Immature natural killer cell (primary cell): ENCODE results near the gene MAML2. TPM values are rescaled to one million over a fixed set of nuclear protein-coding genes. Genes with fewer than 3 reads are reported as not detected.

Source experiments
- DNase-seq, 3 donors: peaks; one replicate each; pipeline ENCODE4 v3.0.0; 2022; ENCODE audit warnings: mixed read lengths in 1 of 3
- H3K27ac Mint-ChIP-seq, 6 donors: one replicate each; pipeline ENCODE4 v1.8.0; 2020; ENCODE audit warnings: mixed read lengths in 6 of 6, mild to moderate bottlenecking in 5 of 6, inconsistent platforms in 4 of 6, moderate library complexity in 3 of 6
- H3K27me3 Mint-ChIP-seq, 3 donors: one replicate each; pipeline ENCODE4 v1.8.0; 2020 to 2021; ENCODE audit warnings: low read depth in 3 of 3, mild to moderate bottlenecking in 3 of 3, mixed read lengths in 3 of 3, moderate library complexity in 3 of 3, inconsistent platforms in 1 of 3
- H3K36me3 Mint-ChIP-seq, 3 donors: one replicate each; pipeline ENCODE4 v1.8.0; 2020; ENCODE audit warnings: mixed read lengths in 3 of 3, inconsistent platforms in 2 of 3, mild to moderate bottlenecking in 2 of 3
- H3K4me1 Mint-ChIP-seq, 2 donors: one replicate each; pipeline ENCODE4 v1.8.0; 2020; ENCODE audit warnings: inconsistent platforms in 2 of 2, mild to moderate bottlenecking in 2 of 2, mixed read lengths in 2 of 2, moderate library complexity in 1 of 2
- H3K4me3 Mint-ChIP-seq, 5 donors: one replicate each; pipeline ENCODE4 v1.8.0; 2020; ENCODE audit warnings: mild to moderate bottlenecking in 5 of 5, mixed read lengths in 5 of 5, inconsistent platforms in 3 of 5, moderate library complexity in 3 of 5
- H3K9me3 Mint-ChIP-seq, 6 donors: one replicate each; pipeline ENCODE4 v1.8.0; 2020; ENCODE audit warnings: mild to moderate bottlenecking in 6 of 6, mixed read lengths in 6 of 6, inconsistent platforms in 4 of 6, moderate library complexity in 3 of 6
- polyA plus RNA-seq, 3 donors: library from polyadenylated mRNA; unstranded; fragments of 300-500 nt; fragmentation: Illumina TruSeq; gene quantifications; one replicate each; pipeline ENCODE4 v1.2.3, GENCODE V29; 2021

MAML2 gene
- polyA plus RNA-seq, 3 donors from 2014 or later = 0.26 to 4.5 (median 1.1) TPM

DNA sequence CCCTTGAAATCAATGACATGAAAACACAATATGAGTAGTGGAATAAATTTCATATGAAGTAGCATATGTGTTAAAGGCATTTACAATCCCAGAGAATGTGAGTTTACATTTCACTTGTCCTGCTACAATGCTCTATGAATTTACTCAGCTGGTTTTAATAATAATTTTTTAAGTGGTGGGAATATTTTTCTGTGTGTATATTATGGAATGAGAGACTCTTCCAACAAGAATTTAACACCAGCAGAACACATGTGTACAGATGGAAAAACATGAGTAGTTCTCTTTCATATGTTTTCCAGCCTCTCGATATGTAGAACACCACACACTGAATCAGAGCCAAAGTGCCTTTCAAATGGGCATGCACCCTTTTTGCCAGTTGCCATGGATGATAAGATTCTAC, 170.4 kb downstream of the MAML2 start:
- DNase-seq = no peak
- Mint-ChIP-seq H3K4me1 (peaks cover 22 to 34% of the 10 kb centered on the region in 2 donors), H3K27me3 (no peaks in the 10 kb centered on the region), H3K4me3 (peak overlapping the region in 1 of 5 donors; percentile 19), H3K9me3 (no peaks in the 10 kb centered on the region), H3K36me3 (peaks cover 4 to 9% (median 5%) of the 10 kb centered on the region in 3 donors), H3K27ac (peak overlapping the region in 3 of 6 donors; percentile 15 to 49 (median 28))

DNA sequence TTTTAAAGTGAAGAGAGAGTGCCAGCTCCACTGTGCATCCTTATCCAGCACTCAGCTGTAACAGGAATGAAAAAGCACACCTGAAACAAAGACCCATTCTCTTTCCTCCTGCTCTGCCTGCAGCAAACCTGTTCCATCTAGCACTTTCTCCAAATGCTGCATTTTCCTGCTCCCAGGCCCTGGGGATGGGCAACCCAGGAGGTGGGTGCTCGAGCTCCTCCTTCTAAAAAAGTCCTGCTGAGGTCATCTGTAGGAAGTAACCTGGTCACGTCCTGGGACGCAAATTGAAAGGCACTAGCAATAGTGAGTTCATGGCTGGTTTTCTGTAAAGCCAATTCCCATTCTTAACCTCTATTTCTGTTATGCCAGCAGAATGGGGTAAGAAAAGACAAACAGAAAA, 173.7 kb downstream of the MAML2 start:
- Mint-ChIP-seq H3K9me3 (no peaks in the 10 kb centered on the region), H3K27ac (no peak overlapping the region), H3K36me3 (peaks cover 4 to 9% (median 4%) of the 10 kb centered on the region in 3 donors), H3K4me3 (no peak overlapping the region), H3K27me3 (peaks cover 0 to 2% (median 0%) of the 10 kb centered on the region in 3 donors), H3K4me1 (peaks cover 16 to 22% of the 10 kb centered on the region in 2 donors)
- no peak for DNase-seq

DNA sequence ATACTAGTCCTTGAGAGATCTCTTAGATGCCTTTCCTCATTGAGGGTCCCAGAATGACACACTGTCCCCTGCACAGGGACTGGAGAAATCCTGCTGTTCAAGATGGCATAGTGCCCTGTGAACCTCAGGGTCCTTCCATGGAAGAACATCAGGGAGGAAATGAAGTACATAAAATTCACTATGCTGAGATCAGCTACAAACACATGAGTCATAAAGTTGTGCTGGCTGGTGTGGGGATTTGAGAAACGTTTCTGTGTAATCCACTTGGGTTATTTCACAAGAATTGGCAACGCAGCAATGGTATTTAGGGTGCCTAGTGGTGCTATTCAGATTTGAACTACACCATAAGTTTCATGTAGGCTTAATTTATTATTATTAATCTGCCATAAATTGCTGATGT, 174.4 kb downstream of the MAML2 start:
- DNase-seq = no peak
- H3K4me1 Mint-ChIP-seq = peaks cover 10 to 16% of the 10 kb centered on the region in 2 donors
- H3K9me3 Mint-ChIP-seq = no peaks in the 10 kb centered on the region
- no peak overlapping the region for H3K4me3 Mint-ChIP-seq
- H3K27ac Mint-ChIP-seq = no peak overlapping the region
- peaks cover 0 to 2% (median 0%) of the 10 kb centered on the region in 3 donors for H3K27me3 Mint-ChIP-seq
- H3K36me3 Mint-ChIP-seq = peaks cover 4 to 7% (median 4%) of the 10 kb centered on the region in 3 donors

DNA sequence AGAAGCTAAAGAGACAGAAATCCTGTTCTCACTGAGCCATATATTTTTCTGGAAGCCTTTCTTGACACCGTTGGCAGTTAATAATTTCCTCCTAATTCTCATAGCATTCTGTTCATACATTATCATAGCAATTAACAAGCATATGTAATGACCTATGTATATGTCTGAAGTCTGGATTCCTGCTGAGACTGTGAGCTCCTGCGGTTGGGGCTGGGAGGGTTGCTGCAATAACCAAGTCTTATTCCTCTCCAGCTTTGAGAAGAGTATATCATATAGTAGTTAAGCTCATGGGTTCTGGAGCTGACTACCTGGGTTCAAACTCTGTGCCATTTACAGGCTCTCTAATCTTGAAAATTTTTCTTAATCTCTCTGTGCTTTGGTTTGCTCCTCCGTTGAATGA, 175.2 kb downstream of the MAML2 start:
- peaks cover 2 to 8% of the 10 kb centered on the region in 2 donors for H3K4me1 Mint-ChIP-seq
- no peak overlapping the region for H3K4me3 Mint-ChIP-seq
- H3K36me3 Mint-ChIP-seq = peaks cover 4 to 9% (median 4%) of the 10 kb centered on the region in 3 donors
- no peak overlapping the region for H3K27ac Mint-ChIP-seq
- H3K9me3 Mint-ChIP-seq = no peaks in the 10 kb centered on the region
- H3K27me3 Mint-ChIP-seq = peaks cover 0 to 2% (median 0%) of the 10 kb centered on the region in 3 donors
- DNase-seq = no peak

GRCh38 chr11:96167203-96167758, 175.7 kb downstream of the MAML2 start:
- Mint-ChIP-seq H3K36me3 (peaks cover 4 to 9% (median 4%) of the 10 kb centered on the region in 3 donors), H3K4me1 (peaks cover 0 to 3% of the 10 kb centered on the region in 2 donors), H3K27ac (peak overlapping the region in 3 of 6 donors; percentile 3 to 32 (median 12)), H3K4me3 (no peak overlapping the region), H3K9me3 (no peaks in the 10 kb centered on the region), H3K27me3 (peaks cover 0 to 2% (median 0%) of the 10 kb centered on the region in 3 donors)
- no peak for DNase-seq

DNA sequence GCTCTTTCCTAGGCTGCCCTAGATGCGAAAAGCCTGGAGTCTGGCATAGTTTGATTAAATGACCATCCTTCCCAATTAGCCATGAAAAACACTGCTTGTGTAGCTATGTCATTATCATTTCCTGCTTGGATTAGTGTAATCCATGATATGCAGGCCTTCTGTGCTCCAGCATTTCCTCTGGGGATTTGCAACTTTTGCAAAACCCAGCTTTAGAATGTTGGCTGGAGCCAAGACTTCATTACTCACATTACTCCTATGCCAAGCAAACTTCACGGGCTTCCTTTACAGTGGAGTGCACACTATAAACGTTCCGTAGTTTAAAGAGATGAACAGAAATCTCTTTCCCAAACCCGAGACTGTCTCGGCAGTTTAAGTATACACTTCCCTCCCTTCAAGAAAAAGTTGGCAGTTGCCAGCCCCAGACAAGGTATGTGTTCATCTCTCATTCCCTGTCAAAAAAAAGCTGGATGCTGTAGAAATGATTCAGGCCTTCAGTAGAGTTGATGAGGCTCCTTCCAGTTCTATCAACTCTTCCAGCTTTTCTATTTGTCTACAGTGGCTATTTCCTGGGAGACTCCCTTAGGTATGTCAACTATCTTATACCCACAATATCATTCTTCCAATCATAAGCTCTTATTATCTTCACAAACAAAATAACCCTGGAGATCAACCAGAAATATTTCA, 180.0 kb downstream of the MAML2 start:
- Mint-ChIP-seq H3K27ac (no peak overlapping the region), H3K4me1 (peaks cover under 1 to 8% of the 10 kb centered on the region in 2 donors), H3K27me3 (peaks cover 0 to 2% (median 0%) of the 10 kb centered on the region in 3 donors), H3K9me3 (no peaks in the 10 kb centered on the region), H3K4me3 (no peak overlapping the region), H3K36me3 (peaks cover 0 to 5% (median 0%) of the 10 kb centered on the region in 3 donors)
- no peak for DNase-seq

DNA sequence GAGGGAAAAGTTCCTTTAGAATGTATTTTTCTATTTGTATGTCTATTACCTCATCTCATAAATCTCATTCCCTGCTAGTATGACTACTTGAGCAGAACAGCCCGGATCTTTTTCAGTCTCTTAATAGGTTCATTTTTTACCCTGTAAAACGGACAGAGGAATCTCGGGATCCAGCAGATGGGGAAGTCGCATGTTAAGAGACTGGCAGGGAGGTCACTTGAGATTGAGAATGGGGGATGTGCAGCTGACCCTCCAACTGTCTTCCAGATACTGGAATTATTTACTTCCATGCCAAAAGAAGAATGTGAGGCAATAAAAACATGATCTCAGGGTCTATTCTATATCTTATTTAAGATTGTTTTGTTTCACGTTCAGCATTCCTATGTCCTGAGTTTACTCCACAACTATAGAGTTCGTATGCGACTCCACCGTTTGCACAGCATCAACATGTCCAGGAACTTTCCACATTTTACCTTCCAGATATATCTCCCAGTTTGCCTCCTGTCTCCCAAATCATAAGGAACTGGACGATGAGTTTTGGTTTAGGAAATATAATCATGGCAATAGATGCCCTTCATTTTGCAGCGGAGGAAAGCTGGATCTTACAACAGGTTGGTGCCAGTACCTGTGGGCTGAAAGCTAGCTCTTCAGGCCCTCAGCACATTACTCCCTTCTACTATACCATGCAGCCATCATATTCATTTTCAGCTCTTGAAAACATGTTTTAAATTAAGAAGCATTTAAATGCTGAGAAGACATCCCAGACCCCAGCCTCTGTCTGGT, 181.5 kb downstream of the MAML2 start:
- H3K27ac Mint-ChIP-seq = no peak overlapping the region

GRCh38 chr11:96160732-96161306, 182.2 kb downstream of the MAML2 start:
- Mint-ChIP-seq H3K27me3 (peaks cover 0 to 2% (median 0%) of the 10 kb centered on the region in 3 donors), H3K36me3 (peaks cover 0 to 5% (median 0%) of the 10 kb centered on the region in 3 donors), H3K9me3 (no peaks in the 10 kb centered on the region), H3K4me1 (peaks cover 22 to 29% of the 10 kb centered on the region in 2 donors), H3K27ac (peak overlapping the region in 2 of 6 donors; percentile 22 to 35), H3K4me3 (no peak overlapping the region)
- DNase-seq = no peak

More for the DNA sequence above, 181.5 kb downstream of the MAML2 start:
- no peak for DNase-seq
- Mint-ChIP-seq H3K4me3 (no peak overlapping the region), H3K27me3 (no peaks in the 10 kb centered on the region), H3K36me3 (peaks cover 0 to 5% (median 0%) of the 10 kb centered on the region in 3 donors), H3K4me1 (peaks cover 15 to 23% of the 10 kb centered on the region in 2 donors), H3K9me3 (no peaks in the 10 kb centered on the region)

DNA sequence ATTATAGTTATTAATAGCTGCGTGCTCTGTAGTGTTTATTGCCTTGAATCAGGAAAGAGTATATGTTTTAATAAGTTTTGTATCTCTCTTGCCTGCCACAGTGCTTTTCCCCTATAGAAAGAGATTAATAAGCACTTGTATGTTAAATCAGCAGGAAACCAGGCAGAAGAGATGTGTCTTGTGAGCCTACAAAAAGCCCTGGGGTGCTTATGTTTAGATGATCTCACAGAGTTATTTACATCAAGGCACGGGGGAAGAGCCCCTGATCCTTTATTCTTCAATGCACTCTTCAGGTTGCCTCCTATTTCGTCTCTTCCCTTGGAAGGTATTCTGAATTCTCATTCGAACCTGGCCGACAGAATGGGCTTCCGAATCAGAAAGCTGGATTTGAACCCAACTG, 183.0 kb downstream of the MAML2 start:
- no peak for DNase-seq
- peaks cover 0 to 2% (median 0%) of the 10 kb centered on the region in 3 donors for H3K27me3 Mint-ChIP-seq
- H3K9me3 Mint-ChIP-seq = no peaks in the 10 kb centered on the region
- no peak overlapping the region for H3K27ac Mint-ChIP-seq
- H3K4me3 Mint-ChIP-seq = no peak overlapping the region
- H3K4me1 Mint-ChIP-seq = peaks cover 25 to 33% of the 10 kb centered on the region in 2 donors
- peaks cover 0 to 5% (median 0%) of the 10 kb centered on the region in 3 donors for H3K36me3 Mint-ChIP-seq

DNA sequence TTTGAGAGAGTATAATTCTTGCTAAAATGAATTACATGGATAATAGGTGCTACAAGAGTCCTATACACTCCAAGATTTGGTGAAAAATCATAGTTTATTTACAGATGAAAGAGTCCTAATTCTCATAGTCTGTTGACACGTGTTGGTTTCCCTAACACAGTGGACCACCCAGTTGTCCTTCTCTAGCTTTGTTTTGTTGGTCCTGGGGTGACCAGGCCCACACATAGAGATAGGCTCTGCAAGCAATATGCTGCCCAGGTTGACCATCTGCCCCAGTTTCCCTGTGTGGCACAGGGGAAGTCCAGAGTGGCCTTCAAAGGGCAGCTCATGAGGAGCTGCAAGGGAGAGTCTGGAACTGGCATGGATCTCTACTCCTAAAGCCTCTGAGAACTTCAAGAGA, 184.9 kb downstream of the MAML2 start:
- Mint-ChIP-seq H3K36me3 (no peaks in the 10 kb centered on the region), H3K27ac (peak overlapping the region in 3 of 6 donors; percentile 36 to 76 (median 50)), H3K27me3 (peaks cover 0 to 2% (median 0%) of the 10 kb centered on the region in 3 donors), H3K4me1 (peaks cover 25 to 33% of the 10 kb centered on the region in 2 donors), H3K4me3 (no peak overlapping the region), H3K9me3 (no peaks in the 10 kb centered on the region)
- no peak for DNase-seq

DNA sequence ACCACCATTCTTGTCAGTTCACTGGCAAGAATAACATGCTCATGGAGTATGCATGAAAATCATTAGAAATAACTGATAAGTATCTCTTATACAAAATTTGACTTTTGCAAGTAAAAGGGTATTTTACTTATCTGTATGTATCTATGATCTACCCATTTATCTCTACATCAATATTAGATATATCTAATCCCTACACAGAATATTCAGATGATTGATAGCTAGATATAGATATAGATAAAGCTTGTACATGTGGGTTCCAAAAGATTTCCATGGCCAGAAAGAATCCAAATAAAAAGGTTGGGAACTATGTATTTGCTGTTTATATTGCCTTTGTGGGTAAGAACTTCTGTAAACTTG, 185.5 kb downstream of the MAML2 start:
- Mint-ChIP-seq H3K9me3 (no peaks in the 10 kb centered on the region), H3K4me3 (peak overlapping the region in 2 of 5 donors; percentile 7 to 27), H3K36me3 (no peaks in the 10 kb centered on the region), H3K27ac (peak overlapping the region in 4 of 6 donors; percentile 1 to 92 (median 44)), H3K4me1 (peaks cover 29 to 33% of the 10 kb centered on the region in 2 donors), H3K27me3 (peaks cover 0 to 2% (median 0%) of the 10 kb centered on the region in 3 donors)
- no peak for DNase-seq

GRCh38 chr11:96156379-96156722, 186.6 kb downstream of the MAML2 start:
- H3K36me3 Mint-ChIP-seq = no peaks in the 10 kb centered on the region
- DNase-seq = no peak
- peaks cover 0 to 2% (median 0%) of the 10 kb centered on the region in 3 donors for H3K27me3 Mint-ChIP-seq
- no peaks in the 10 kb centered on the region for H3K9me3 Mint-ChIP-seq
- peaks cover 29 to 33% of the 10 kb centered on the region in 2 donors for H3K4me1 Mint-ChIP-seq
- peak overlapping the region in 2 of 5 donors; percentile 30 to 65 for H3K4me3 Mint-ChIP-seq
- H3K27ac Mint-ChIP-seq = peak overlapping the region; percentile 64 to 92 (median 80)

DNA sequence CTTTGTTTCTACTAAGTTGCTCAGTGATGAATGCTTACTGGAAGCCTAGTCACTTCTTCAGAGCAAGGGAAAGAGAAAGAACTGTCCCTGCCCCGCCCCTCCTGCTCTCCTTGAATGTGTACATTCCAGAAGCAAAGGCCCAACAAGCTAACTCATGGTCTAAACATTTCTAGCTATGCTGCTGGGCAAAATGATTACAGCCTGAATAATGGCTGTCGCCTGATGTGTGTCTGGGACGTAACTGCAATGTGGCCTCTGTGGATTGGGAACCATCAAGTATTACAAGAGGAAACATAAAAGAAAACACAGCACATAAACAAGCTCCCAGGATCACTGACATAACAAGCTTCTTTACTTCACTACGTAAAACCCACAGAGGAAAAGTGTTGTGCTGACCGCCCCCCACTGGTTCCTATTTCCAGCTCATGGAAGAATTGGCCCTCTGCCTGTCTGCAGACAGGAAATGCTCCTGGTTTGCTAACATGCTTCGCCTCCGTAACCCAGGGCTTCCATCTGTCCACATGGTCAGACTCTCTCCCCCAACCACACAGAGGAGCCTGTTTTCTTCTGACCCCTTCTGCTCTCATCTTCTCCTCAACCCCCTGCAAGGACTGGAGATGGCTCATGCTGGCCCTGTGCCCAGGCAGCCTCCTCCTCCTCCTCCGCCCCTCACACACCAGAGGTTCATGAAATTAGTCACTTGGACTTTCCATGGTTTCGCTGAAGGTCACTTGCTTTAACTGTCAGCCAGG, 187.2 kb downstream of the MAML2 start:
- H3K27me3 Mint-ChIP-seq = peaks cover 0 to 2% (median 0%) of the 10 kb centered on the region in 3 donors
- peak overlapping the region in 5 of 6 donors; percentile 2 to 92 (median 76) for H3K27ac Mint-ChIP-seq
- H3K9me3 Mint-ChIP-seq = no peaks in the 10 kb centered on the region
- H3K4me1 Mint-ChIP-seq = peaks cover 29 to 33% of the 10 kb centered on the region in 2 donors
- H3K4me3 Mint-ChIP-seq = peak overlapping the region in 2 of 5 donors; percentile 2 to 65
- DNase-seq = no peak
- H3K36me3 Mint-ChIP-seq = no peaks in the 10 kb centered on the region
